ENCODE measurements around the gene UBL3. TPM values are rescaled to one million over a fixed set of nuclear protein-coding genes. Genes with fewer than 3 reads are reported as not detected.

UBL3 gene
- total and polyA plus RNA-seq, 10 of the 15 experiments (the other 5 are each of a cell fraction or from before 2014, with no cell fraction given): 5.5 to 13.7 (median 10.6) TPM

GRCh38 chr13:29853131-29853530 lies 2.7 kb upstream of the UBL3 start:
- intact Hi-C loops (cut with micrococcal nuclease; ENCODE audit: unreplicated experiment): loop anchor here (5.0 kb wide), 1 partner anchor 59 kb away; no protein-coding TSS in a partner anchor
- H3K27ac ChIP-seq (ENCODE audit: control insufficient read depth, insufficient read depth): no peak overlapping the region
- H3K79me2 ChIP-seq (ENCODE audit: control insufficient read depth, insufficient read depth, low read length): peaks cover 15% of the 10 kb centered on the region
- ChIA-PET SMC1A (ENCODE audit: uncharacterized antibody, unreplicated experiment) (no interaction called here), CTCF (interaction anchor here (0.9 kb wide), 1 partner anchor 80 kb away, joined by 4 read pairs; no protein-coding TSS in a partner anchor), RAD21 (ENCODE audit: unreplicated experiment) (no interaction called here), POLR2A (no interaction called here)
- no peaks in the 10 kb centered on the region for H3K4me1 ChIP-seq (ENCODE audit: control insufficient read depth, insufficient read depth, low read length)
- WGBS (ENCODE audit: insufficient coverage, insufficient replicate concordance, low lambda C conversion rate, missing lambda C conversion rate): 19% methylated on average over 2 of the region's 2 CpGs
- H3K27me3 ChIP-seq (replicated peaks in 1 of 2; ENCODE audit: control insufficient read depth in 2 of 2, insufficient read depth in 2 of 2, low read length in 1 of 2): no peaks in the 10 kb centered on the region; a peak in 1 of 4 replicates
- H3K9ac ChIP-seq (ENCODE audit: control insufficient read depth, insufficient read depth, low read length): no peak overlapping the region
- in situ Hi-C loops (cut with MboI): no loop called here
- no peaks in the 10 kb centered on the region for H3K9me3 ChIP-seq (replicated peaks; ENCODE audit: control insufficient read depth, insufficient read depth, low read length)
- TF ChIP-seq CBFB (IDR thresholded peaks at IDR 0.05; ENCODE audit: low read depth) (no peak), BACH1 (IDR thresholded peaks at IDR 0.05; ENCODE audit: borderline replicate concordance) (no peak), ZNF622 (IDR thresholded peaks at IDR 0.05) (no peak), HDAC2 (IDR thresholded peaks at IDR 0.05) (no peak), ZBTB40 (IDR thresholded peaks at IDR 0.05; ENCODE audit: borderline replicate concordance) (no peak), DPF2 (IDR thresholded peaks at IDR 0.05) (no peak), CREM (IDR thresholded peaks at IDR 0.05; ENCODE audit: low read depth) (no peak), E2F4 (IDR thresholded peaks at IDR 0.05; ENCODE audit: low read depth, low read length) (no peak), ASH2L (IDR thresholded peaks at IDR 0.05; ENCODE audit: borderline replicate concordance, low read depth) (no peak), EZH2 (IDR thresholded peaks at IDR 0.05; ENCODE audit: borderline replicate concordance, control insufficient read depth, low read depth, low read length) (no peak), HCFC1 (IDR thresholded peaks at IDR 0.05; ENCODE audit: low read length) (no peak)
- TF ChIP-seq, protein P1, sequence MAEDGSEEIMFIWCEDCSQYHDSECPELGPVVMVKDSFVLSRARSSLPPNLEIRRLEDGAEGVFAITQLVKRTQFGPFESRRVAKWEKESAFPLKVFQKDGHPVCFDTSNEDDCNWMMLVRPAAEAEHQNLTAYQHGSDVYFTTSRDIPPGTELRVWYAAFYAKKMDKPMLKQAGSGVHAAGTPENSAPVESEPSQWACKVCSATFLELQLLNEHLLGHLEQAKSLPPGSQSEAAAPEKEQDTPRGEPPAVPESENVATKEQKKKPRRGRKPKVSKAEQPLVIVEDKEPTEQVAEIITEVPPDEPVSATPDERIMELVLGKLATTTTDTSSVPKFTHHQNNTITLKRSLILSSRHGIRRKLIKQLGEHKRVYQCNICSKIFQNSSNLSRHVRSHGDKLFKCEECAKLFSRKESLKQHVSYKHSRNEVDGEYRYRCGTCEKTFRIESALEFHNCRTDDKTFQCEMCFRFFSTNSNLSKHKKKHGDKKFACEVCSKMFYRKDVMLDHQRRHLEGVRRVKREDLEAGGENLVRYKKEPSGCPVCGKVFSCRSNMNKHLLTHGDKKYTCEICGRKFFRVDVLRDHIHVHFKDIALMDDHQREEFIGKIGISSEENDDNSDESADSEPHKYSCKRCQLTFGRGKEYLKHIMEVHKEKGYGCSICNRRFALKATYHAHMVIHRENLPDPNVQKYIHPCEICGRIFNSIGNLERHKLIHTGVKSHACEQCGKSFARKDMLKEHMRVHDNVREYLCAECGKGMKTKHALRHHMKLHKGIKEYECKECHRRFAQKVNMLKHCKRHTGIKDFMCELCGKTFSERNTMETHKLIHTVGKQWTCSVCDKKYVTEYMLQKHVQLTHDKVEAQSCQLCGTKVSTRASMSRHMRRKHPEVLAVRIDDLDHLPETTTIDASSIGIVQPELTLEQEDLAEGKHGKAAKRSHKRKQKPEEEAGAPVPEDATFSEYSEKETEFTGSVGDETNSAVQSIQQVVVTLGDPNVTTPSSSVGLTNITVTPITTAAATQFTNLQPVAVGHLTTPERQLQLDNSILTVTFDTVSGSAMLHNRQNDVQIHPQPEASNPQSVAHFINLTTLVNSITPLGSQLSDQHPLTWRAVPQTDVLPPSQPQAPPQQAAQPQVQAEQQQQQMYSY (CRISPR knock-in tag; IDR thresholded peaks at IDR 0.05): no peak
- TF ChIP-seq, protein P2, sequence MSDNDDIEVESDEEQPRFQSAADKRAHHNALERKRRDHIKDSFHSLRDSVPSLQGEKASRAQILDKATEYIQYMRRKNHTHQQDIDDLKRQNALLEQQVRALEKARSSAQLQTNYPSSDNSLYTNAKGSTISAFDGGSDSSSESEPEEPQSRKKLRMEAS (IDR thresholded peaks at IDR 0.05; ENCODE audit: low read depth, low read length): no peak
- no peak overlapping the region for H3K4me3 ChIP-seq
- ATAC-seq: no peak
- no peak overlapping the region for H3K4me2 ChIP-seq (ENCODE audit: control insufficient read depth, insufficient read depth)
- no peaks in the 10 kb centered on the region for H3K36me3 ChIP-seq (ENCODE audit: control insufficient read depth in 2 of 2, insufficient read depth in 2 of 2, low read length in 1 of 2)
- no peak for FAIRE-seq
- no peak for DNase-seq (ENCODE audit: low read depth, low spot score)
- no TSS peak for BruUV-seq (replicated peaks)
- no peaks in the 10 kb centered on the region for H4K20me1 ChIP-seq (ENCODE audit: control insufficient read depth, insufficient read depth)
- H2AFZ ChIP-seq (ENCODE audit: control insufficient read depth, low read depth, low read length): no peak overlapping the region
